HG03095 (cell line): Measurements from ENCODE around the gene ROBO4.

Source experiments
- ATAC-seq: cut with Tn5 transposase; IDR thresholded peaks from one replicate; pipeline ENCODE4 v1.9.1; 2021; ENCODE audit warnings: moderate library complexity; ENCODE audit not compliant: unreplicated experiment

ROBO4 gene

DNA sequence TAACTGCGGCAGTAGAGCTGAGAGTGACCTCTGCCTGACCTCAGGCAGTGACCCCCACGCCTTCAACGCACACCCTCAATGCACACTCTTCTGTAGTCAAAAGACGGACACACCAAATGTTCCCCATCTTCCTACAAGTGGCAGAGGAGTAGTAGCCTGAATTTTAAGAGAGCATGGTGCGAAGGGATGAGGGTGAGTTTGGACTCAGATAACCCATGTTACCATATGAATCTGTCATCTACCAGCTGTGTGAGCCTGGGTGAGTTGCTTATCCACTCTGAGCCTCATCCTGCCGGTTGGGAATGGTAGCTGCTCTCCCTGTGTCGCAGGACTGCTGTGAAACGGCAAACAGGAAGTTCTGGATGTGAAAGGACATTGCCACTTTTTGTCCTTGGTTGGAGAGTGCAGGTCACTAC lies 53.0 kb downstream of the ROBO4 start:
- ATAC-seq = no peak

GRCh38 chr11:124843616-124843910 lies 54.1 kb downstream of the ROBO4 start:
- ATAC-seq = no peak

GRCh38 chr11:124842305-124842704 lies 55.4 kb downstream of the ROBO4 start:
- ATAC-seq = no peak

- ATAC-seq = no peak
These were observed 55.8 kb downstream of the ROBO4 start for GRCh38 chr11:124841840-124842239.

DNA sequence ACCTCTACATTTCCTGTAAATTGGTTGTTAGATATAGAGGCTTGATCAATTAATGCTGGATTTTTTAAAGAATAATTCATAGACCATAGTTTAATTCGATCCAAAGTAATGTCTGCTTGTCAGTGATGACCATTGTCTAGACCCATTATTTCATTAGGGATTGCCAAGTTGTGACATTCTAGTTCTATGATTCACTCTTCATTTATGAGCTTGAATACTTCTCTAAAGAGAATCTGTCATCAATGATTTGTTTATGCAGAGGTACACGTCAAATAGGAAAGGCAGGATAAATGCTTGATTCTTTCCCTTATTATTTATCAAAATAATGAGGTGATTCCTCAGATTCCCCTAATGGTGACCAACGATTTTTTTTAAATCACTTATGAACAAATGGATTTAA lies 56.5 kb downstream of the ROBO4 start:
- no peak for ATAC-seq

DNA sequence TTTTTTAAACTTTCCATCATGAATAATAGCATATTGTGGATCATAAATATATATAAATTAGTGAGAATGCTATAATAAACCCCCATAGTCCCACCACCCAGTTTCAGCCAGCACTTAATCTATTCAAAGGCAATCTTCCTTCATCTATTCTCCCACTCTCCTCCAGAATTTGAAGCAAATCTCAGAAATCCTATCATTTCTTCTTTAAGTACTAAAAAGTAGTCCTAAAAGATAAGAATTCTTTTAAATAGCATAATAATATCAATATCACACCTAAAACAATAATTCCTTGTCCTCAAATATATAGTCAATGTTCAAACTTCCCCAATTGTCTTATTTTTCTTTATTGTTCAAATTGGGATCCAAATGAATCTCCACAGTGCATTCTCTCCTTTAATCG lies 57.0 kb downstream of the ROBO4 start:
- no peak for ATAC-seq

- ATAC-seq = no peak
These were observed 57.6 kb downstream of the ROBO4 start for GRCh38 chr11:124839972-124840621.

GRCh38 chr11:124839128-124839971 lies 58.3 kb downstream of the ROBO4 start:
- no peak for ATAC-seq

DNA sequence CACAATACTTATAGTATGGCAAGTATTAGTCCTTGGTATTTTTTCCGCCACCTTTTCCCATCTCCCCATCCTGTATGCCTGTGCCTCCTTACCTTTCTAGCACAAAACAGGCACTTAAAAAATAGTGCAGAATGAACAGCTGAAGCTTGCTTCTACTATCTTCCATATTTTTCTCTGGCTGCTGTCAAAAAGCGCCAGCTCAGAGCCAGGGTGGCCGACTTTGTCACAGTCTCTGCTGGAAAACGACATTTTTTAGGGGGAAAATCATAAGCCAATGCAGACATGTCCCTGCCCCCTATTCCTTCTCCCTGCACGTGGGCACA lies 58.9 kb downstream of the ROBO4 start:
- ATAC-seq = no peak

- no peak for ATAC-seq
These were observed 60.2 kb downstream of the ROBO4 start for GRCh38 chr11:124837491-124837856.

DNA sequence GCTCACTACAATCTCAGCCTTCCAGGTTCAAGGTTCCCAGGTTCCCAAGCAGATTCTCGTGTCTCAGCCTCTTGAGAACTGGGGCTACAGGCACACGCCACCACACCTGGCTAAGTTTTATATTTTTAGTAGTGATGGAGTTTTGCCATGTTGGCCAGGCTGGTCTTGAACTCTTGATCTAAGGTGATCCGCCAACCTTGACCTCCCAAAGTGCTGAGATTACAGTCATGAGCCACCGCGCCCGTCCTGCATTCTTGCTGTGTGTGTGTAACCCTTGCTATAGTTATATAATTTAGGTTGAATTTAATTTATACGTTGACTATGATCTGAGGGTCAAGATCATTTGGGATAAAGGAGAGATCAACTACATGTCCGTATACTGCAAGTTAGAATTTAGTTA lies 61.7 kb downstream of the ROBO4 start:
- ATAC-seq = no peak

- ATAC-seq = no peak
These were observed 63.0 kb downstream of the ROBO4 start for GRCh38 chr11:124834526-124835180.
